Glutamatergic neuron (in vitro differentiated cells): Measurements from ENCODE around the gene DLK2. TPM values are rescaled to one million over a fixed set of nuclear protein-coding genes. Genes with fewer than 3 reads are reported as not detected.

Experiments
- DNase-seq: peaks from one replicate; pipeline ENCODE4 v3.0.0; 2022
- H3K27ac Mint-ChIP-seq: one replicate; pipeline ENCODE4 v1.8.0; 2020; ENCODE audit warnings: mild to moderate bottlenecking, mixed read lengths, inconsistent platforms; ENCODE audit not compliant: unreplicated experiment
- H3K27me3 Mint-ChIP-seq: one replicate; pipeline ENCODE4 v1.8.0; 2020; ENCODE audit warnings: mild to moderate bottlenecking, moderate library complexity, mixed read lengths, inconsistent platforms; ENCODE audit not compliant: unreplicated experiment
- H3K36me3 Mint-ChIP-seq: one replicate; pipeline ENCODE4 v1.8.0; 2020; ENCODE audit warnings: mild to moderate bottlenecking, mixed read lengths, inconsistent platforms; ENCODE audit not compliant: unreplicated experiment
- H3K4me1 Mint-ChIP-seq: one replicate; pipeline ENCODE4 v1.8.0; 2020; ENCODE audit warnings: mild to moderate bottlenecking, low read depth, mixed read lengths, inconsistent platforms; ENCODE audit not compliant: unreplicated experiment
- H3K4me3 Mint-ChIP-seq: one replicate; pipeline ENCODE4 v1.8.0; 2020; ENCODE audit warnings: mild to moderate bottlenecking, mixed read lengths, inconsistent platforms; ENCODE audit not compliant: unreplicated experiment
- H3K9me3 Mint-ChIP-seq: one replicate; pipeline ENCODE4 v1.8.0; 2020; ENCODE audit warnings: mild to moderate bottlenecking, moderate library complexity, mixed read lengths, inconsistent platforms; ENCODE audit not compliant: unreplicated experiment
- total RNA-seq: library from RNA; stranded (reverse); fragmentation: NEBNext Ultra II Directional; extraction: Animal tissue kit (Norgen Biotek cat#: 25700); gene quantifications from one replicate; pipeline ENCODE4 v1.2.1, GENCODE V29; 2021; ENCODE audit not compliant: unreplicated experiment
- TF ChIP-seq, protein P1 (sequence below): fragments of 200-600 bp; sonication (generic); IDR thresholded peaks from one replicate; pipeline ENCODE4 v1.5.0; 2021; ENCODE audit not compliant: partially characterized antibody, unreplicated experiment

DLK2 gene
- total RNA-seq, 1 donor from 2014 or later = 2.2 TPM

DNA sequence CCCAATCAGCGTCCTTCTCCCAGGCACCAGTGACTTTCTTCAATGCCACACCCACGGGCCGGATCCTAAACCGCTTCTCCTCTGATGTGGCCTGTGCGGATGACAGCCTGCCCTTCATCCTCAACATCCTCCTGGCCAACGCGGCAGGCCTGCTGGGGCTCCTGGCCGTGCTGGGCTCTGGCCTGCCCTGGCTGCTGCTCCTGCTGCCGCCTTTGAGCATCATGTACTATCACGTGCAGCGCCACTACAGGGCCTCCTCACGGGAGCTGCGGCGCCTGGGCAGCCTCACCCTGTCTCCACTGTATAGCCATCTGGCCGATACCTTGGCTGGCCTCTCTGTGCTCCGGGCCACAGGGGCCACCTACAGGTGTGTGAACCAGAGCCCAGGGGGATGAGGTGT is 9.8 kb downstream of the DLK2 start:
- TF ChIP-seq, protein P1, sequence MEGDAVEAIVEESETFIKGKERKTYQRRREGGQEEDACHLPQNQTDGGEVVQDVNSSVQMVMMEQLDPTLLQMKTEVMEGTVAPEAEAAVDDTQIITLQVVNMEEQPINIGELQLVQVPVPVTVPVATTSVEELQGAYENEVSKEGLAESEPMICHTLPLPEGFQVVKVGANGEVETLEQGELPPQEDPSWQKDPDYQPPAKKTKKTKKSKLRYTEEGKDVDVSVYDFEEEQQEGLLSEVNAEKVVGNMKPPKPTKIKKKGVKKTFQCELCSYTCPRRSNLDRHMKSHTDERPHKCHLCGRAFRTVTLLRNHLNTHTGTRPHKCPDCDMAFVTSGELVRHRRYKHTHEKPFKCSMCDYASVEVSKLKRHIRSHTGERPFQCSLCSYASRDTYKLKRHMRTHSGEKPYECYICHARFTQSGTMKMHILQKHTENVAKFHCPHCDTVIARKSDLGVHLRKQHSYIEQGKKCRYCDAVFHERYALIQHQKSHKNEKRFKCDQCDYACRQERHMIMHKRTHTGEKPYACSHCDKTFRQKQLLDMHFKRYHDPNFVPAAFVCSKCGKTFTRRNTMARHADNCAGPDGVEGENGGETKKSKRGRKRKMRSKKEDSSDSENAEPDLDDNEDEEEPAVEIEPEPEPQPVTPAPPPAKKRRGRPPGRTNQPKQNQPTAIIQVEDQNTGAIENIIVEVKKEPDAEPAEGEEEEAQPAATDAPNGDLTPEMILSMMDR = no peak
- Mint-ChIP-seq H3K27ac (no peak overlapping the region), H3K36me3 (peaks cover 4% of the 10 kb centered on the region), H3K4me1 (peaks cover 2% of the 10 kb centered on the region), H3K9me3 (peaks cover 4% of the 10 kb centered on the region), H3K27me3 (no peaks in the 10 kb centered on the region), H3K4me3 (no peak overlapping the region)
- no peak for DNase-seq

DNA sequence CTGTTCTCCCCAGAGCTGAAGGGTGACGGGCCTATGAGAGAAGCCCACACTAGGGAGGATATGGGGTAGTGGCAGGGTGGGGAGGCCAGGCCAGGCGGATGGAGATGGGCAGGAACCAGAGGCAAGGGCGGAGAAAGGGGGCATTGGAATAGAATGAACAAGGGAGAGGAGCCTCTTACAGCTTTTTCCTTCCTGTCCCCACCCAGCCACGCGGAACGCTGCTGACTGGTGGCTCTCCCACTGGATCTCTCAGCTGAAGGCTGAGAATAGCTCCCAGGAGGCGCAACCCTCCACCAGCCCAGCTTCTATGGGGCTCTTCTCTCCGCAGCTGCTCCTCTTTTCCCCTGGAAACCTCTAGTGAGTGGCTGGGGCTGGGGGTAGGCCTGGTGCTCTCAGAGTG is 10.8 kb downstream of the DLK2 start:
- Mint-ChIP-seq H3K27me3 (no peaks in the 10 kb centered on the region), H3K4me1 (peaks cover 2% of the 10 kb centered on the region), H3K9me3 (peaks cover 2% of the 10 kb centered on the region), H3K36me3 (peaks cover 4% of the 10 kb centered on the region), H3K27ac (no peak overlapping the region), H3K4me3 (no peak overlapping the region)
- TF ChIP-seq, protein P1 = no peak
- DNase-seq = no peak

DNA sequence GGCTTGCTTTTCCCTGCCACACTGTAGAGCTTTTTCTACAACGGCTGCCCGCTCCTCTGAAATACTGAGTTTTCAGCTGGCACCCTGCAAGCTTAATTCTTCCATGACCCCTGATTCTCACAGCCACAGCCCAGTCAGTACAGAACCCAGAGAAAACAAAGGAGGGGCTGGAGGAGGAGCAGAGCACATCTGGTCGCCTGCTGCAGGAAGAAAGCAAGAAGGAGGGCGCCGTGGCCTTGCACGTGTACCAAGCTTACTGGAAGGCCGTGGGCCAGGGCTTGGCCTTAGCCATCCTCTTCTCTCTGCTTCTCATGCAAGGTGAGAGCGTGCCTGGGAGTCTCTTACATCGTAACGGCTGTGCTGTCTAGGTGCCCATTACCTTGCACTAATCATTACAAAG is 11.3 kb downstream of the DLK2 start:
- H3K27ac Mint-ChIP-seq = no peak overlapping the region
- no peak overlapping the region for H3K4me3 Mint-ChIP-seq
- no peaks in the 10 kb centered on the region for H3K27me3 Mint-ChIP-seq
- TF ChIP-seq, protein P1 = no peak
- peaks cover 2% of the 10 kb centered on the region for H3K4me1 Mint-ChIP-seq
- DNase-seq = no peak
- H3K9me3 Mint-ChIP-seq = peaks cover 2% of the 10 kb centered on the region
- H3K36me3 Mint-ChIP-seq = peaks cover 4% of the 10 kb centered on the region

DNA sequence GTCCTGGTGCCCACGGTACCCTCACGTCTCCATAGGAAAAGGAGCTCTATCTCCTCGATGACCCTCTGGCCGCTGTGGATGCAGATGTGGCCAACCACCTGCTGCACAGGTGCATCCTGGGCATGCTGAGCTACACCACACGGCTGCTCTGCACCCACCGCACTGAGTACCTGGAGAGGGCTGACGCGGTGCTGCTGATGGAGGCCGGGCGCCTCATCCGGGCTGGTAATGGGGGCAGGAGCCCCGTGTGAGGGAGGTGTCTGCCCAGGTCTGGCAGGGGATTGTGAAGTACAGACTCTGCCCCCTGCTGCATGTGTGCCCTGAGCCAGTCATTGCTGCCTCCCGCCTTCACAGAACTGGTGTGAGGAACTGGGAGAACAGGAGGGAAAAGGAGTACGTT is 12.4 kb downstream of the DLK2 start:
- Mint-ChIP-seq H3K4me3 (no peak overlapping the region), H3K9me3 (peaks cover 2% of the 10 kb centered on the region)

DNA sequence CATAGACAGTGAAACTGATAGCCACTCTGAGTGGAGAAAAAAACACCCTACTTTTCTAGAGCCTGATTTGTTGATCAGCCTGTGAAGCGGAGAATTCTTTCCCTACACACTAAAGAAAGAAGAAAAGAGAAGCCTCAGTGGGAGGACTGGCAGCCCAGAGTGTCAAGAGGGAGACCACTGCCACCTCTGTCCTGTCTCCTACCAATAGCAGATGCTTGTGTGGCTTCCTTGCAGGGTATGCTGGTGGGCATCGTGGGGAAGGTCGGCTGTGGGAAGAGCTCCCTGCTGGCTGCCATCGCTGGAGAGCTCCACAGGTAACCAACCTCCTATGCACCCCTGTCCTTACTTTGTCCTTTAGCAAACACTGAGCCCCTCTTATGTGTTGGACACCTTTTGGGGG is 17.6 kb downstream of the DLK2 start:
- Mint-ChIP-seq H3K27me3 (no peaks in the 10 kb centered on the region), H3K4me3 (no peak overlapping the region), H3K27ac (no peak overlapping the region), H3K36me3 (no peaks in the 10 kb centered on the region), H3K9me3 (no peaks in the 10 kb centered on the region), H3K4me1 (no peaks in the 10 kb centered on the region)
- DNase-seq = no peak
- TF ChIP-seq, protein P1 = no peak

More for the DNA sequence above, 12.4 kb downstream of the DLK2 start:
- H3K36me3 Mint-ChIP-seq = peaks cover 4% of the 10 kb centered on the region
- DNase-seq = no peak
- peaks cover 2% of the 10 kb centered on the region for H3K4me1 Mint-ChIP-seq
- no peaks in the 10 kb centered on the region for H3K27me3 Mint-ChIP-seq
- TF ChIP-seq, protein P1 = no peak
- H3K27ac Mint-ChIP-seq = no peak overlapping the region
